OCI-LY7 (cell line): Measurements from ENCODE around the gene HIVEP3. TPM values are rescaled to one million over a fixed set of nuclear protein-coding genes. Genes with fewer than 3 reads are reported as not detected.
A peak's percentile ranks its signal among the peaks of the same experiment; 100 is the strongest.

Source experiments
- BruUV-seq: library from RNA; stranded (reverse); fragments of 400-500 nt; replicated peaks from 2 replicates; lab custom pipeline; 2021; lab: Mats Ljungman, UMichigan
- CTCF ChIA-PET: fragments of 300-600 bp; sonication (Branson Sonifier 250); formaldehyde crosslinking; loops from one replicate; lab custom pipeline; 2022; ENCODE audit warnings: antibody characterized with exemption; ENCODE audit not compliant: unreplicated experiment; lab: Charles Lee
- POLR2A ChIA-PET: fragments of 300-600 bp; sonication (Branson Sonifier 250); formaldehyde crosslinking; loops from one replicate; lab custom pipeline; 2022; ENCODE audit warnings: antibody characterized with exemption; lab: Charles Lee
- DNase-seq: peaks from one replicate; pipeline ENCODE4 v3.0.0-alpha.2; 2015; ENCODE audit warnings: low spot score
- H2AFZ ChIP-seq: fragments of 200-600 bp; sonication (generic), shearing (Covaris generic); 2 replicates; pipeline ENCODE4 v1.6.1; 2014; ENCODE audit warnings: mild to moderate bottlenecking, antibody characterized with exemption, low read length, moderate library complexity
- H3K27ac ChIP-seq: fragments of 200-600 bp; sonication (generic); 2 replicates; pipeline ENCODE4 v1.5.1; 2014; ENCODE audit warnings: mixed run types, low read depth, mild to moderate bottlenecking, moderate library complexity, low read length, inconsistent platforms; ENCODE audit not compliant: poor library complexity, severe bottlenecking
- H3K36me3 ChIP-seq: fragments of 200-600 bp; sonication (generic); 2 replicates; pipeline ENCODE4 v1.6.1; 2014; ENCODE audit warnings: mild to moderate bottlenecking, antibody characterized with exemption, low read length, moderate library complexity, mixed read lengths; ENCODE audit not compliant: insufficient read depth
- H3K4me1 ChIP-seq: fragments of 200-600 bp; sonication (generic); 2 replicates; pipeline ENCODE4 v1.5.1; 2014; ENCODE audit warnings: mild to moderate bottlenecking, low read length; ENCODE audit not compliant: insufficient read depth, poor library complexity, severe bottlenecking
- H3K4me2 ChIP-seq: fragments of 200-600 bp; sonication (generic); 2 replicates; pipeline ENCODE4 v1.6.1; 2014; ENCODE audit warnings: mild to moderate bottlenecking, low read length
- H3K4me3 ChIP-seq: fragments of 200-600 bp; sonication (generic); 2 replicates; pipeline ENCODE4 v1.5.1; 2014; ENCODE audit warnings: mild to moderate bottlenecking, low read depth, low read length; ENCODE audit not compliant: poor library complexity, severe bottlenecking
- H3K79me2 ChIP-seq: fragments of 200-600 bp; sonication (generic); 2 replicates; pipeline ENCODE4 v1.6.1; 2016; ENCODE audit warnings: low read depth, mild to moderate bottlenecking, low read length, moderate library complexity, mixed read lengths; ENCODE audit not compliant: insufficient read depth
- H3K9me2 ChIP-seq: fragments of 200-600 bp; sonication (generic); 2 replicates; pipeline ENCODE4 v1.6.1; 2016; ENCODE audit warnings: mild to moderate bottlenecking, low read length, mixed read lengths; ENCODE audit not compliant: insufficient read depth
- H3K9me3 ChIP-seq: fragments of 200-600 bp; sonication (generic); 2 replicates; pipeline ENCODE4 v1.6.1; 2014; ENCODE audit warnings: mild to moderate bottlenecking, mixed run types, low read length, mixed read lengths
- H4K20me1 ChIP-seq: fragments of 200-600 bp; sonication (generic); 2 replicates; pipeline ENCODE4 v1.6.1; 2014; ENCODE audit warnings: mild to moderate bottlenecking, antibody characterized with exemption, low read length, moderate library complexity, mixed read lengths; ENCODE audit not compliant: insufficient read depth
- EZH2phosphoT487 ChIP-seq: fragments of 200-600 bp; sonication (generic); IDR thresholded peaks from 2 replicates; pipeline ENCODE4 v1.6.1; 2018; ENCODE audit warnings: low read depth, borderline replicate concordance, mild to moderate bottlenecking, mixed run types, antibody characterized with exemption, low read length, moderate library complexity, mixed read lengths
- intact Hi-C: fragments of 100-400 bp; cut with micrococcal nuclease; formaldehyde crosslinking; loops from one replicate; pipeline ENCODE4 v1.10.0; 2022; ENCODE audit not compliant: unreplicated experiment
- total RNA-seq, 2 experiments: library from RNA; depleted of rRNA in 1 of 2; stranded (reverse); fragments of >200 nt in 1 of 2; shearing (Covaris generic) in 1 of 2; gene quantifications; 2 replicates each; pipeline ENCODE4 v1.2.3, GENCODE V29; 2014 to 2022
- TF ChIP-seq, protein P1 (sequence below): fragments of 200-600 bp; sonication (generic); conservative IDR thresholded peaks from 2 replicates; pipeline ENCODE4 v1.5.1; 2014; ENCODE audit warnings: mild to moderate bottlenecking, antibody characterized with exemption, low read length, moderate library complexity, mixed read lengths

The HIVEP3 gene
- total RNA-seq, 2 experiments from 2014 or later, result 0.53 to 0.60 TPM

DNA sequence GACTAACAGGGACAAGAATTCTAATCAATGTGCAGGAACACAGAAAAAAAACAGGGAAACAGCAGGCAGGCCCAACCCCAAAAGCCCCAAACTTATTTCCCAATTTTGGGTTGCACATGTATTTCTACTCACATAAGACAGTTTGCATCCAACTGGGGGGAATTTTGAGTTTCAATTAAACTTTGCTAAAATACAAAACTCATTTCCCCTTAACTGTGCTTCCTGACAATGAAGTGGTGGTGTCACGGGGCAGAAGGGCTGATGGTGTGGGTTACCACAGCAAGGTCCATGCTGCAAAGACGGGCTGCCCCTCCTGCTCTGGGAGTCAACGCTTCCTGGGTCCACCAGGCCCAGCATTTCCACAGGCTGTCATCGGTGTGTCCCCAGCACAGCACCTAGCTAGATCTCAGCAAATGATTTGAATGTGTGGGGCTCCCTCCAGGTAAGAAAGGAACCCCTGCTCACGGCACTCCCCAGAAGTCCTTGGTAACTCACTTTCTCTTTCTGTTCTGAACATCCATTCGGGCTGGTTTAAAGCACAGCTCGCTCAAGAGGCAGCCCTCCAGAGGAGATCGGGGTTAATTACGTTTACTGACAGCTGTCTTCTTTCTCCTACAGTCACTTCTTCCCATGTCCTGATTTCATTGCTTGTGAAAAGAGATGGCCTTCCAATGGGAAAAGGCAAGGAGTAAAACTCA lies 27.4 kb downstream of the HIVEP3 start:
- Histone ChIP-seq H3K36me3 (no peaks in the 10 kb centered on the region), H3K4me1 (no peaks in the 10 kb centered on the region), H2AFZ (peak overlapping the region; percentile 57), H3K9me3 (no peaks in the 10 kb centered on the region), H3K4me3 (peak overlapping the region; percentile 32), H3K9me2 (no peaks in the 10 kb centered on the region), H3K27ac (no peak overlapping the region), H3K79me2 (no peaks in the 10 kb centered on the region), H3K4me2 (peak overlapping the region; percentile 65), H4K20me1 (no peaks in the 10 kb centered on the region)
- peak; percentile 46 for DNase-seq
- POLR2A ChIA-PET, result interaction anchor here (0.6 kb wide), 1 partner anchor 23 kb away, joined by 4 read pairs; no protein-coding TSS in a partner anchor
- intact Hi-C loops, result no loop called here
- no TSS peak for BruUV-seq
- TF ChIP-seq, protein P1, sequence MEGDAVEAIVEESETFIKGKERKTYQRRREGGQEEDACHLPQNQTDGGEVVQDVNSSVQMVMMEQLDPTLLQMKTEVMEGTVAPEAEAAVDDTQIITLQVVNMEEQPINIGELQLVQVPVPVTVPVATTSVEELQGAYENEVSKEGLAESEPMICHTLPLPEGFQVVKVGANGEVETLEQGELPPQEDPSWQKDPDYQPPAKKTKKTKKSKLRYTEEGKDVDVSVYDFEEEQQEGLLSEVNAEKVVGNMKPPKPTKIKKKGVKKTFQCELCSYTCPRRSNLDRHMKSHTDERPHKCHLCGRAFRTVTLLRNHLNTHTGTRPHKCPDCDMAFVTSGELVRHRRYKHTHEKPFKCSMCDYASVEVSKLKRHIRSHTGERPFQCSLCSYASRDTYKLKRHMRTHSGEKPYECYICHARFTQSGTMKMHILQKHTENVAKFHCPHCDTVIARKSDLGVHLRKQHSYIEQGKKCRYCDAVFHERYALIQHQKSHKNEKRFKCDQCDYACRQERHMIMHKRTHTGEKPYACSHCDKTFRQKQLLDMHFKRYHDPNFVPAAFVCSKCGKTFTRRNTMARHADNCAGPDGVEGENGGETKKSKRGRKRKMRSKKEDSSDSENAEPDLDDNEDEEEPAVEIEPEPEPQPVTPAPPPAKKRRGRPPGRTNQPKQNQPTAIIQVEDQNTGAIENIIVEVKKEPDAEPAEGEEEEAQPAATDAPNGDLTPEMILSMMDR, result peak; percentile 37
- no peak for TF ChIP-seq EZH2phosphoT487
- CTCF ChIA-PET, result no interaction called here

DNA sequence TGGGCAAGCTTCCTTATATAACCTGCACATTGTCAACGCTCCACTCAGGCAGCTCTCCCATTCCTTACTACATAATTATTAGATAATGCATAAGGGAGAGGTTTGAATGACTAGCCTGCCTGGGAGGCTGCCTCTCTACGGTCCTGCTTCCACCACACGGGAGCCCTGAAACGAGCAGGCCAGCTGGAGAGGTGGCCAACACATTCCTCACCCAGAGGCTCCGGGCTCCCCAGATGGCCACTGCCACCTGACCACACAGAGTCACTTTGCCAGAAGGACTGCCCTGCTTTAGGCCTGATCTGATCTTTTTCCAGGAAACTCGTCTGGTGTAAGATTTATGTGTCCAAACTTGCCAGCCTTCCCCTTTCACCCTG lies 27.9 kb downstream of the HIVEP3 start:
- BruUV-seq, result no TSS peak
- CTCF ChIA-PET, result no interaction called here

More for the DNA sequence above, 27.9 kb downstream of the HIVEP3 start:
- Histone ChIP-seq H2AFZ (peak overlapping the region; percentile 57), H4K20me1 (no peaks in the 10 kb centered on the region), H3K36me3 (no peaks in the 10 kb centered on the region), H3K4me1 (no peaks in the 10 kb centered on the region), H3K79me2 (no peaks in the 10 kb centered on the region), H3K4me2 (no peak overlapping the region), H3K27ac (no peak overlapping the region), H3K9me3 (no peaks in the 10 kb centered on the region), H3K4me3 (no peak overlapping the region), H3K9me2 (no peaks in the 10 kb centered on the region)
- intact Hi-C loops, result no loop called here
- TF ChIP-seq EZH2phosphoT487, result no peak
- TF ChIP-seq, protein P1, result no peak
- no peak for DNase-seq
- POLR2A ChIA-PET, result no interaction called here
